K562 (cell line): ENCODE measurements around the gene RPRD1B. TPM values are rescaled to one million over a fixed set of nuclear protein-coding genes. Genes with fewer than 3 reads are reported as not detected.

ENCODE experiments used
- ARHGAP35 ChIP-seq: fragments of 450-650 bp; IDR thresholded peaks from 2 replicates; pipeline ENCODE4 v1.6.1; 2018; ENCODE audit not compliant: partially characterized antibody
- CBFB ChIP-seq: sonication (generic); formaldehyde crosslinking; IDR thresholded peaks from 2 replicates; pipeline ENCODE4 v1.4.0; 2020; ENCODE audit warnings: mild to moderate bottlenecking, missing genetic modification reagents
- CBX3 ChIP-seq, 2 experiments: IDR thresholded peaks; 1 replicate in 1 of 2; 2 replicates in 1 of 2; pipeline ENCODE4 v1.6.1; 2012; ENCODE audit warnings: inconsistent platforms in 2 of 2, low read length in 2 of 2, borderline replicate concordance in 1 of 2, control low read depth in 1 of 2
- CREB1 ChIP-seq, 2 experiments: sonication (generic) in 1 of 2; formaldehyde crosslinking in 1 of 2; IDR thresholded peaks; 2 replicates each; pipeline versions ENCODE4 v1.6.1 to v1.8.0; 2012 to 2022; ENCODE audit warnings: inconsistent platforms in 1 of 2, mild to moderate bottlenecking in 1 of 2, missing genetic modification reagents in 1 of 2, moderate library complexity in 1 of 2
- CTBP1 ChIP-seq: fragments of 450-650 bp; IDR thresholded peaks from 2 replicates; pipeline ENCODE4 v1.6.1; 2016; ENCODE audit warnings: borderline replicate concordance
- CXXC5 ChIP-seq: fragments of 250-450 bp; sonication (Bioruptor Pico); IDR thresholded peaks from 2 replicates; pipeline ENCODE4 v1.8.0; 2022; ENCODE audit warnings: inconsistent platforms, mild to moderate bottlenecking, moderate library complexity
- DMBX1 ChIP-seq: fragments of 250-450 bp; sonication (Bioruptor Pico); IDR thresholded peaks from 2 replicates; pipeline ENCODE4 v1.8.0; 2022; ENCODE audit warnings: inconsistent platforms, mild to moderate bottlenecking, moderate library complexity, borderline replicate concordance
- HDAC3 ChIP-seq: fragments of 450-650 bp; IDR thresholded peaks from 2 replicates; pipeline ENCODE4 v1.6.1; 2018; ENCODE audit warnings: borderline replicate concordance, mild to moderate bottlenecking, moderate library complexity; ENCODE audit not compliant: partially characterized antibody
- KAT2B ChIP-seq: IDR thresholded peaks from one replicate; pipeline ENCODE4 v1.6.1; 2012; ENCODE audit warnings: low read depth, mild to moderate bottlenecking, control low read depth, inconsistent platforms, low read length, moderate library complexity
- L3MBTL2 ChIP-seq: fragments of 450-650 bp; IDR thresholded peaks from 2 replicates; pipeline ENCODE4 v1.6.1; 2016; ENCODE audit warnings: mild to moderate bottlenecking, moderate library complexity
- NR2C1 ChIP-seq, 2 experiments: fragments of 450-650 bp; IDR thresholded peaks; 2 replicates each; pipeline ENCODE4 v1.6.1; 2017; ENCODE audit warnings: mild to moderate bottlenecking in 2 of 2, antibody characterized with exemption in 1 of 2, inconsistent platforms in 1 of 2, missing compliant biosample characterization in 1 of 2, missing genetic modification characterization in 1 of 2
- PKNOX1 ChIP-seq: fragments of 450-650 bp; IDR thresholded peaks from 2 replicates; pipeline ENCODE4 v1.6.1; 2016
- POLR2A ChIP-seq: fragments of 450-650 bp; conservative IDR thresholded peaks from 2 replicates; pipeline ENCODE4 v1.6.1; 2016
- RAD51 ChIP-seq: fragments of 450-650 bp; IDR thresholded peaks from 2 replicates; pipeline ENCODE4 v1.7.1; 2016; ENCODE audit warnings: low read depth, mild to moderate bottlenecking, borderline replicate concordance
- RBM14 ChIP-seq: fragments of 200-400 bp; formaldehyde crosslinking; IDR thresholded peaks from 2 replicates; pipeline ENCODE4 v1.6.1; 2018; ENCODE audit warnings: low read depth, mild to moderate bottlenecking, low read length, moderate library complexity, borderline replicate concordance; ENCODE audit not compliant: insufficient read depth
- RBM25 ChIP-seq: fragments of 200-400 bp; formaldehyde crosslinking; IDR thresholded peaks from 2 replicates; pipeline ENCODE4 v1.6.1; 2018; ENCODE audit warnings: low read length, low read depth, moderate library complexity; ENCODE audit not compliant: severe bottlenecking
- SUPT5H ChIP-seq: fragments of 450-650 bp; IDR thresholded peaks from 2 replicates; pipeline ENCODE4 v1.6.1; 2016
- XRCC4 ChIP-seq: IDR thresholded peaks from one replicate; pipeline ENCODE4 v1.6.1; 2011; ENCODE audit not compliant: insufficient read depth, insufficient read length; ENCODE audit errors: extremely low read depth
- ZBTB2 ChIP-seq: fragments of 450-650 bp; IDR thresholded peaks from 2 replicates; pipeline ENCODE4 v1.6.1; 2016; ENCODE audit warnings: antibody characterized with exemption
- ZNF253 ChIP-seq: fragments of 250-450 bp; sonication (Bioruptor Pico); conservative IDR thresholded peaks from 2 replicates; pipeline ENCODE4 v1.6.1; 2021; ENCODE audit warnings: mild to moderate bottlenecking
- ZNF316 ChIP-seq: fragments of 450-650 bp; IDR thresholded peaks from 2 replicates; pipeline ENCODE4 v1.6.1; 2016
- ZNF445 ChIP-seq: fragments of 250-450 bp; sonication (Bioruptor Pico); IDR thresholded peaks from 2 replicates; pipeline ENCODE4 v1.4.0; 2020; ENCODE audit warnings: low read depth, mild to moderate bottlenecking, moderate library complexity
- ZNF518B ChIP-seq: fragments of 250-450 bp; sonication (Bioruptor Pico); IDR thresholded peaks from 2 replicates; pipeline ENCODE4 v1.5.0; 2021; ENCODE audit warnings: mild to moderate bottlenecking, moderate library complexity
- ZNF764 ChIP-seq: fragments of 250-450 bp; sonication (Bioruptor Pico); IDR thresholded peaks from 2 replicates; pipeline ENCODE4 v1.4.0; 2020; ENCODE audit warnings: low read depth, mild to moderate bottlenecking, moderate library complexity
- polyA plus RNA-seq, 8 experiments: library from polyadenylated mRNA; depleted of rRNA in 4 of 8; stranded (reverse) in 5 of 8; unstranded in 3 of 8; fragments of >200 nt; fragmentation: Nextera tagmentation in 2 of 8; fragmentation: Illumina TruSeq in 1 of 8; extraction: Ambion mirVana in 2 of 8; extraction: Trizol in 1 of 8; gene quantifications; 2 replicates each; pipeline versions ENCODE4 v1.2.1 to v1.2.3, GENCODE V29; 2011 to 2014; ENCODE audit warnings: inconsistent platforms in 1 of 8, missing spikeins in 1 of 8
- total RNA-seq, 7 experiments: library from RNA; depleted of rRNA in 6 of 7; stranded (reverse); fragments of >200 nt in 6 of 7; fragmentation: Illumina TruSeq in 2 of 7; extraction: Trizol in 2 of 7; gene quantifications; 2 replicates each; pipeline versions ENCODE4 v1.2.1 to v1.2.3, GENCODE V29; 2011 to 2021; ENCODE audit warnings: low replicate concordance in 1 of 7

Gene RPRD1B
- total and polyA plus RNA-seq, 9 of the 15 experiments (the other 6 are each of a cell fraction or from before 2014, with no cell fraction given) = 5.5 to 43.0 (median 24.4) TPM

GRCh38 chr20:38126932-38127621 is 93.5 kb downstream of the RPRD1B start (continued):
- TF ChIP-seq RBM14 (no peak), CBX3 (IDR thresholded peaks at IDR 0.05; ENCODE audit: borderline replicate concordance in 1 of 2, low read length in 2 of 2) (peak in 1 of 2 experiments; percentile 51; a peak in 1 of 3 replicates), L3MBTL2 (peak; percentile 77; the same call in 1 of the 2 replicates), RBM25 (no peak), PKNOX1 (peak; percentile 74), NR2C1 (IDR thresholded peaks at IDR 0.05) (peak; percentile 41; the same call in 1 of the 2 replicates), NR2C1 (tag; IDR thresholded peaks at IDR 0.05) (no peak), ZNF253 (no peak), XRCC4 (no peak), CBFB (peak; percentile 89; the same call in 1 of the 2 replicates), SUPT5H (no peak), ARHGAP35 (no peak), CTBP1 (peak; percentile 78), POLR2A (no peak), ZBTB2 (peak; percentile 37; the same call in 1 of the 2 replicates), DMBX1 (peak; percentile 77; the same call in 1 of the 2 replicates), ZNF316 (no peak), CXXC5 (peak; percentile 92), KAT2B (no peak), CREB1 (IDR thresholded peaks at IDR 0.05) (peak; percentile 51; the same call in 1 of the 2 replicates), CREB1 (CRISPR knock-in tag; IDR thresholded peaks at IDR 0.05) (peak; percentile 32; the same call in 1 of the 2 replicates), ZNF518B (CRISPR knock-in tag) (no peak), ZNF445 (CRISPR knock-in tag) (no peak), ZNF764 (CRISPR knock-in tag) (no peak), HDAC3 (peak; percentile 60), RAD51 (peak; percentile 86)
